IMR-90 (cell line): ENCODE measurements around the gene DYRK2. TPM values are rescaled to one million over a fixed set of nuclear protein-coding genes. Genes with fewer than 3 reads are reported as not detected.
A peak's percentile ranks its signal among the peaks of the same experiment; 100 is the strongest.

ENCODE experiments used
- ATAC-seq: fragments of 200-7000 bp; cut with Tn5 transposase; 2 replicates; pipeline ENCODE4 v1.9.1; 2020; ENCODE audit warnings: low read depth, mild to moderate bottlenecking, moderate library complexity
- BruUV-seq: library from RNA; stranded (reverse); fragments of 400-500 nt; replicated peaks from 2 replicates; lab custom pipeline; 2021; lab: Mats Ljungman, UMichigan
- CTCF ChIA-PET: fragments of 300-600 bp; formaldehyde crosslinking; extraction: SDS; loops from one replicate; lab custom pipeline; 2021; ENCODE audit warnings: antibody characterized with exemption; lab: Yijun Ruan, JAX
- POLR2A ChIA-PET: fragments of 300-600 bp; sonication (Branson Sonifier 250); formaldehyde crosslinking; loops from one replicate; lab custom pipeline; 2022; ENCODE audit warnings: antibody characterized with exemption; ENCODE audit not compliant: unreplicated experiment; lab: Charles Lee
- DNase-seq: peaks from one replicate; pipeline ENCODE4 v3.0.0; 2013
- H2AFZ ChIP-seq: replicated peaks from 2 replicates; pipeline ENCODE3; 2013; ENCODE audit warnings: low read length, mild to moderate bottlenecking; ENCODE audit not compliant: poor library complexity
- H2AK5ac ChIP-seq: 2 replicates; pipeline ENCODE4 v1.6.1; 2013; ENCODE audit warnings: low read depth, low read length, inconsistent platforms
- H2AK9ac ChIP-seq: replicated peaks from 2 replicates; pipeline ENCODE3; 2013; ENCODE audit warnings: mild to moderate bottlenecking, low read depth, low read length, moderate library complexity; ENCODE audit not compliant: poor library complexity
- H2BK120ac ChIP-seq: 2 replicates; pipeline ENCODE4 v1.6.1; 2013; ENCODE audit warnings: low read depth, low read length, inconsistent platforms
- H2BK15ac ChIP-seq: 3 replicates; pipeline ENCODE4 v1.6.1; 2013; ENCODE audit warnings: low read depth, low read length, inconsistent platforms
- H2BK20ac ChIP-seq: 2 replicates; pipeline ENCODE4 v1.6.1; 2013; ENCODE audit warnings: low read depth, mild to moderate bottlenecking, inconsistent platforms, low read length, moderate library complexity
- H2BK5ac ChIP-seq: 2 replicates; pipeline ENCODE4 v1.6.1; 2013; ENCODE audit warnings: mild to moderate bottlenecking, low read depth, low read length, inconsistent platforms; ENCODE audit not compliant: poor library complexity, severe bottlenecking
- H3K14ac ChIP-seq: replicated peaks from 2 replicates; pipeline ENCODE4 v1.6.1; 2013; ENCODE audit warnings: low read depth, low read length, inconsistent platforms
- H3K18ac ChIP-seq: 2 replicates; pipeline ENCODE4 v1.6.1; 2013; ENCODE audit warnings: low read depth, low read length, control low read depth
- H3K23ac ChIP-seq: 2 replicates; pipeline ENCODE4 v1.6.1; 2013; ENCODE audit warnings: low read depth, low read length, inconsistent platforms
- H3K27ac ChIP-seq: 2 replicates; pipeline ENCODE4 v1.5.1; 2013; ENCODE audit warnings: mild to moderate bottlenecking, control low read depth, low read length; ENCODE audit not compliant: insufficient read depth
- H3K27me3 ChIP-seq: 2 replicates; pipeline ENCODE4 v1.6.1; 2013; ENCODE audit warnings: low read length; ENCODE audit not compliant: control insufficient read depth, insufficient read depth
- H3K36me3 ChIP-seq: 2 replicates; pipeline ENCODE4 v1.6.1; 2013; ENCODE audit warnings: low read length, mixed read lengths; ENCODE audit not compliant: control insufficient read depth, insufficient read depth
- H3K4ac ChIP-seq: 2 replicates; pipeline ENCODE4 v1.6.1; 2013; ENCODE audit warnings: low read depth, low read length, inconsistent platforms
- H3K4me1 ChIP-seq: 2 replicates; pipeline ENCODE4 v1.6.1; 2013; ENCODE audit warnings: low read length, mixed read lengths; ENCODE audit not compliant: control insufficient read depth, insufficient read depth
- H3K4me2 ChIP-seq: 2 replicates; pipeline ENCODE4 v1.6.1; 2013; ENCODE audit warnings: low read depth, mild to moderate bottlenecking, control low read depth, low read length, moderate library complexity
- H3K4me3 ChIP-seq: 2 replicates; pipeline ENCODE4 v1.5.1; 2013; ENCODE audit warnings: low read depth, mild to moderate bottlenecking, control low read depth, low read length, moderate library complexity; ENCODE audit not compliant: insufficient read depth
- H3K56ac ChIP-seq: 2 replicates; pipeline ENCODE4 v1.6.1; 2013; ENCODE audit warnings: low read length, inconsistent platforms; ENCODE audit not compliant: insufficient read depth; ENCODE audit errors: extremely low read depth
- H3K79me1 ChIP-seq, 2 experiments: 2 replicates each; pipeline ENCODE4 v1.6.1; 2013; ENCODE audit warnings: low read length in 2 of 2, inconsistent platforms in 1 of 2, low read depth in 1 of 2
- H3K9ac ChIP-seq: 2 replicates; pipeline ENCODE4 v1.6.1; 2013; ENCODE audit warnings: low read depth, low read length, control low read depth
- H3K9me1 ChIP-seq: 2 replicates; pipeline ENCODE4 v1.6.1; 2013; ENCODE audit warnings: low read length, inconsistent platforms; ENCODE audit not compliant: insufficient read depth
- H3K9me3 ChIP-seq: 2 replicates; pipeline ENCODE4 v1.6.1; 2013; ENCODE audit warnings: low read length; ENCODE audit not compliant: control insufficient read depth, insufficient read depth
- H4K20me1 ChIP-seq: 2 replicates; pipeline ENCODE4 v1.6.1; 2013; ENCODE audit warnings: low read length, inconsistent platforms; ENCODE audit not compliant: insufficient read depth
- H4K5ac ChIP-seq: 2 replicates; pipeline ENCODE4 v1.6.1; 2013; ENCODE audit warnings: mild to moderate bottlenecking, low read depth, low read length, control low read depth
- H4K8ac ChIP-seq, 2 experiments: 2 replicates each; pipeline ENCODE4 v1.6.1; 2013; ENCODE audit warnings: low read depth in 2 of 2, low read length in 2 of 2, control low read depth in 1 of 2, inconsistent platforms in 1 of 2
- H4K91ac ChIP-seq: 2 replicates; pipeline ENCODE4 v1.6.1; 2013; ENCODE audit warnings: low read depth, low read length, inconsistent platforms; ENCODE audit not compliant: insufficient read depth
- BHLHE40 ChIP-seq: fragments of 150-350 bp; IDR thresholded peaks from 2 replicates; pipeline ENCODE4 v1.6.1; 2016; ENCODE audit warnings: mild to moderate bottlenecking, low read depth, low read length
- CEBPB ChIP-seq: IDR thresholded peaks from 2 replicates; pipeline ENCODE4 v1.6.1; 2012; ENCODE audit warnings: low read depth, low read length, improper control_type of control experiment
- CHD1 ChIP-seq: IDR thresholded peaks from 2 replicates; pipeline ENCODE4 v1.6.1; 2012; ENCODE audit warnings: low read depth, low read length, improper control_type of control experiment
- FOS ChIP-seq: fragments of 150-350 bp; IDR thresholded peaks from 2 replicates; pipeline ENCODE4 v1.6.1; 2016; ENCODE audit warnings: low read depth, low read length
- MAZ ChIP-seq: IDR thresholded peaks from 2 replicates; pipeline ENCODE4 v1.6.1; 2012; ENCODE audit warnings: low read depth, mild to moderate bottlenecking, low read length, improper control_type of control experiment, moderate library complexity, borderline replicate concordance
- NFE2L2 ChIP-seq: fragments of 150-350 bp; IDR thresholded peaks from 2 replicates; pipeline ENCODE4 v1.6.1; 2016; ENCODE audit warnings: low read depth, mild to moderate bottlenecking, low read length
- POLR2A ChIP-seq: IDR thresholded peaks from 2 replicates; pipeline ENCODE4 v1.6.1; 2012; ENCODE audit warnings: mild to moderate bottlenecking, low read depth, low read length
- RCOR1 ChIP-seq: IDR thresholded peaks from 2 replicates; pipeline ENCODE4 v1.6.1; 2012; ENCODE audit warnings: mild to moderate bottlenecking, low read length, improper control_type of control experiment; ENCODE audit not compliant: insufficient replicate concordance
- RFX5 ChIP-seq: IDR thresholded peaks from 2 replicates; pipeline ENCODE4 v1.8.0; 2012; ENCODE audit warnings: low read depth, mild to moderate bottlenecking, low read length, moderate library complexity
- SMC3 ChIP-seq: fragments of 150-350 bp; IDR thresholded peaks from 2 replicates; pipeline ENCODE4 v1.6.1; 2016; ENCODE audit warnings: low read depth, mild to moderate bottlenecking, antibody characterized with exemption, low read length, moderate library complexity
- WGBS, 2 experiments: methylation state at CpG; one replicate each; pipeline versions ENCODE4 v1.1.5 to v1.1.7; 2013; ENCODE audit warnings: missing lambda C conversion rate in 2 of 2; ENCODE audit not compliant: insufficient read length in 1 of 2; ENCODE audit errors: extremely low coverage in 2 of 2; 5-methylcytosine and 5-hydroxymethylcytosine counted together
- dilution Hi-C: fragments of 300-500 bp; cut with HindIII; formaldehyde crosslinking; loops from one replicate; pipeline ENCODE4 v1.14.3; 2018; ENCODE audit warnings: low sequenced_read_pairs; ENCODE audit not compliant: unreplicated experiment
- in situ Hi-C: fragments of 300-500 bp; cut with MboI; formaldehyde crosslinking; loops from 3 replicates; pipeline ENCODE4 v1.14.3; 2019; ENCODE audit warnings: low sequenced_read_pairs, inconsistent platforms, mixed read lengths
- intact Hi-C: fragments of 100-400 bp; cut with micrococcal nuclease; formaldehyde crosslinking; loops from 2 replicates; pipeline ENCODE4 v1.10.0; 2022
- polyA plus RNA-seq, 3 experiments: library from polyadenylated mRNA; depleted of rRNA; stranded (reverse); fragments of >200 nt; gene quantifications; 2 replicates each; pipeline ENCODE4 v1.2.3, GENCODE V29; 2012; ENCODE audit warnings: low replicate concordance in 1 of 3
- total RNA-seq: library from RNA; depleted of rRNA; stranded (reverse); fragments of >200 nt; gene quantifications from 2 replicates; pipeline ENCODE4 v1.2.3, GENCODE V29; 2012
- TF ChIP-seq, protein P1 (sequence below): fragments of 150-350 bp; IDR thresholded peaks from 2 replicates; pipeline ENCODE4 v1.6.1; 2017; ENCODE audit warnings: mild to moderate bottlenecking, antibody characterized with exemption, low read length, low read depth

The DYRK2 gene
- total and polyA plus RNA-seq, 2 of the 4 experiments (the other 2 are of a cell fraction) = 16.3 to 23.1 TPM

DNA sequence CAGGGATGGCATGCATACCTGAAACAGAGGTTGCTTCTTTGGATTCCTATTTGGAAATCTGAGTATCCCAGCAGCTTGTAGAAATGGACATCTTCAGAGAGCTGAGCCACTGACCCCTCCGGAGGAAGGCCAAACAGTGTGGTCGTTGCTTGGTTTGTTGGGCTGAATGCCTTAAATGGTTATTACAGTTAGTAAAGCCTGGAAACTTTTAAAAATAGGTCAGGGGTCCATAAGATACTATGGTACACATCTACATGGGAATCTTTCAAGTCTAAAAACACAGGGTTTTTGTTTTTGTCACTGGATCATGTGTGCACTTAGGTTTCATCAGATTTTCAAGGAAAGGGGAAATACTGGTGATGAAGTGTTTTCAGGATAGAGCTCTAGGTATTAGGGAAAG is 7.7 kb downstream of the DYRK2 start:
- H3K36me3 ChIP-seq = peaks cover 20% of the 10 kb centered on the region

More for the DNA sequence above, 7.7 kb downstream of the DYRK2 start:
- no peak overlapping the region for H3K9ac ChIP-seq
- peaks cover 27% of the 10 kb centered on the region for H3K9me1 ChIP-seq
- H2BK15ac ChIP-seq = no peak overlapping the region
- H3K18ac ChIP-seq = no peak overlapping the region
- H3K79me1 ChIP-seq = peaks cover 19 to 74% of the 10 kb centered on the region in 2 experiments
- intact Hi-C loops (no loop called here), in situ Hi-C loops (loop anchor here (10.0 kb wide), 2 partner anchors 221 to 301 kb away; no protein-coding TSS in a partner anchor), dilution Hi-C loops (no loop called here)
- no peaks in the 10 kb centered on the region for H3K9me3 ChIP-seq
- no peak overlapping the region for H2AK9ac ChIP-seq
- H3K4ac ChIP-seq = no peak overlapping the region
- H3K4me3 ChIP-seq = no peak overlapping the region
- no peak overlapping the region for H3K23ac ChIP-seq
- ChIA-PET CTCF (interaction anchor here (0.6 to 1.2 kb wide), 3 partner anchors 287 to 377 kb away, joined by 3 read pairs; no protein-coding TSS in a partner anchor), POLR2A (no interaction called here)
- no peak overlapping the region for H2BK5ac ChIP-seq
- no CpG with 5 or more reads among the region's 2 CpGs for WGBS, 2 experiments
- H4K20me1 ChIP-seq = peaks cover 55% of the 10 kb centered on the region
- H3K14ac ChIP-seq = no peak overlapping the region
- H3K4me2 ChIP-seq = 0 out of 2 replicates have a peak overlapping the region, but pooled peaks have one; percentile 3
- H2AFZ ChIP-seq = no peak overlapping the region
- H3K27me3 ChIP-seq = no peaks in the 10 kb centered on the region
- H3K27ac ChIP-seq = no peak overlapping the region
- H4K8ac ChIP-seq = 0 out of 4 replicates have a peak overlapping the region, but pooled peaks of 1 of the 2 experiments have one; percentile 13
- H2AK5ac ChIP-seq = no peak overlapping the region
- H3K56ac ChIP-seq = no peak overlapping the region
- H4K91ac ChIP-seq = no peak overlapping the region
- no peak overlapping the region for H4K5ac ChIP-seq
- DNase-seq (peak; percentile 64), ATAC-seq (peak; percentile 71)
- H2BK20ac ChIP-seq = no peak overlapping the region
- TF ChIP-seq RFX5 (no peak), CEBPB (no peak), FOS (no peak), BHLHE40 (no peak), NFE2L2 (no peak), POLR2A (no peak), MAZ (no peak), CHD1 (no peak), SMC3 (no peak), RCOR1 (no peak)
- TF ChIP-seq, protein P1, sequence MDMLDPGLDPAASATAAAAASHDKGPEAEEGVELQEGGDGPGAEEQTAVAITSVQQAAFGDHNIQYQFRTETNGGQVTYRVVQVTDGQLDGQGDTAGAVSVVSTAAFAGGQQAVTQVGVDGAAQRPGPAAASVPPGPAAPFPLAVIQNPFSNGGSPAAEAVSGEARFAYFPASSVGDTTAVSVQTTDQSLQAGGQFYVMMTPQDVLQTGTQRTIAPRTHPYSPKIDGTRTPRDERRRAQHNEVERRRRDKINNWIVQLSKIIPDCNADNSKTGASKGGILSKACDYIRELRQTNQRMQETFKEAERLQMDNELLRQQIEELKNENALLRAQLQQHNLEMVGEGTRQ = no peak
- H2BK120ac ChIP-seq = no peak overlapping the region
- peaks cover 9% of the 10 kb centered on the region for H3K4me1 ChIP-seq
- BruUV-seq = no TSS peak
